Neural progenitor cell (in vitro differentiated cells): ENCODE measurements around the gene ZNF618. TPM values are rescaled to one million over a fixed set of nuclear protein-coding genes. Genes with fewer than 3 reads are reported as not detected.

Experiments used
- DNase-seq: peaks from one replicate; pipeline ENCODE4 v3.0.0-alpha.2; 2016; ENCODE audit warnings: low spot score
- H2AFZ ChIP-seq: fragments of 200-600 bp; sonication (generic); replicated peaks from 2 replicates; pipeline ENCODE4 v1.6.1; 2016; ENCODE audit warnings: antibody characterized with exemption
- H3F3A ChIP-seq: fragments of 200-600 bp; sonication (generic); 2 replicates; pipeline ENCODE4 v1.6.1; 2016; ENCODE audit warnings: antibody characterized with exemption, low read depth
- H3K27ac ChIP-seq: fragments of 200-600 bp; sonication (generic); 2 replicates; pipeline ENCODE4 v1.5.1; 2016; ENCODE audit warnings: mild to moderate bottlenecking
- H3K27me3 ChIP-seq: fragments of 200-600 bp; sonication (generic); 2 replicates; pipeline ENCODE4 v1.6.1; 2016; ENCODE audit warnings: mild to moderate bottlenecking, moderate library complexity
- H3K36me3 ChIP-seq: fragments of 200-600 bp; sonication (generic); 2 replicates; pipeline ENCODE4 v1.5.1; 2016
- H3K4me1 ChIP-seq: fragments of 200-600 bp; sonication (generic); 2 replicates; pipeline ENCODE4 v1.6.1; 2016; ENCODE audit warnings: mixed run types
- H3K4me2 ChIP-seq: fragments of 200-600 bp; sonication (generic); 2 replicates; pipeline ENCODE4 v1.6.1; 2016
- H3K4me3 ChIP-seq: fragments of 200-600 bp; sonication (generic); 2 replicates; pipeline ENCODE4 v1.5.1; 2016
- H3K79me2 ChIP-seq: fragments of 200-600 bp; sonication (generic); 2 replicates; pipeline ENCODE4 v1.6.1; 2016; ENCODE audit warnings: low read depth
- H3K9ac ChIP-seq: fragments of 200-600 bp; sonication (generic); 2 replicates; pipeline ENCODE4 v1.6.1; 2016
- H3K9me3 ChIP-seq: fragments of 200-600 bp; sonication (generic); 2 replicates; pipeline ENCODE4 v1.5.1; 2016; ENCODE audit warnings: low read depth
- H4K20me1 ChIP-seq: fragments of 200-600 bp; sonication (generic); 2 replicates; pipeline ENCODE4 v1.6.1; 2016; ENCODE audit warnings: low read depth
- H3K27ac Mint-ChIP-seq: 3 replicates; pipeline ENCODE4 v1.8.0; 2021; ENCODE audit warnings: mixed read lengths
- H3K27me3 Mint-ChIP-seq: 2 replicates; pipeline ENCODE4 v1.8.0; 2022; ENCODE audit warnings: low read depth, mild to moderate bottlenecking, inconsistent platforms, moderate library complexity, mixed read lengths; ENCODE audit not compliant: insufficient read depth
- H3K36me3 Mint-ChIP-seq: 3 replicates; pipeline ENCODE4 v1.8.0; 2021; ENCODE audit warnings: mixed read lengths
- H3K4me1 Mint-ChIP-seq: 3 replicates; pipeline ENCODE4 v1.8.0; 2021; ENCODE audit warnings: mixed read lengths
- H3K4me3 Mint-ChIP-seq: 3 replicates; pipeline ENCODE4 v1.8.0; 2021; ENCODE audit warnings: mild to moderate bottlenecking, moderate library complexity, mixed read lengths
- H3K9me3 Mint-ChIP-seq: 3 replicates; pipeline ENCODE4 v1.8.0; 2020; ENCODE audit warnings: mixed read lengths
- EZH2 ChIP-seq: fragments of 200-600 bp; sonication (generic); IDR thresholded peaks from 2 replicates; pipeline ENCODE4 v1.6.1; 2017; ENCODE audit warnings: antibody characterized with exemption, mild to moderate bottlenecking, moderate library complexity
- EZH2phosphoT487 ChIP-seq: fragments of 200-600 bp; sonication (generic); IDR thresholded peaks from 2 replicates; pipeline ENCODE4 v1.6.1; 2017; ENCODE audit warnings: antibody characterized with exemption
- total RNA-seq: library from RNA; depleted of rRNA; stranded (reverse); fragments of >200 nt; gene quantifications from 2 replicates; pipeline ENCODE4 v1.2.3, GENCODE V29; 2015; ENCODE audit warnings: low replicate concordance
- TF ChIP-seq, protein P1 (sequence below): fragments of 200-600 bp; sonication (generic); IDR thresholded peaks from 2 replicates; pipeline ENCODE4 v1.5.1; 2017; ENCODE audit warnings: antibody characterized with exemption, mild to moderate bottlenecking

ZNF618 gene
- total RNA-seq, 1 donor from 2014 or later = 10.5 TPM

DNA sequence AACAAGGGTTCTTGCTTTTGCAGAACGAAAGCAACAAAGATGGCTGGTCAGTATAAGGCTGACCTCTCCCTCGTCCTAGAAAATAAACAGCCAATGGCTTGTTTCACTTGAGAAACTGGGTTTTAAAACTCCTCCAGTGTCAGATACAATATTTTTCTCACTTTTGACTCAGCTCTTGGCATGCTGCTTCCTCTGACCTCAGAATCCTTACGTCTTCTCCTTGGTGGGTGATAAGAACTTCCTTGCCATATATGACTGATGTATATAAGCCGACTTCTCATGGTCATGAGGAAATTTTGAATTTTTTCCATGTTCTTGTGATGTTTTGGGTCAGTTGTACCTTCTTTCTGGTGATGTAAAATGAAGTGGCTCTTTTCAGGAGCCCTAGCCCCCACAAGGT is 3.8 kb downstream of the ZNF618 start:
- Histone ChIP-seq H4K20me1 (peaks cover 54% of the 10 kb centered on the region), H3K79me2 (peaks cover 84% of the 10 kb centered on the region), H3K27ac (no peak overlapping the region), H3K4me2 (no peak overlapping the region), H3K9ac (no peak overlapping the region), H3K4me1 (peaks cover 20% of the 10 kb centered on the region), H3K9me3 (no peaks in the 10 kb centered on the region), H3K4me3 (no peak overlapping the region), H2AFZ (no peak overlapping the region), H3K36me3 (no peaks in the 10 kb centered on the region), H3K27me3 (peaks cover 7% of the 10 kb centered on the region), H3F3A (peaks cover 11% of the 10 kb centered on the region)
- Mint-ChIP-seq H3K27ac (no peak overlapping the region), H3K4me3 (no peak overlapping the region), H3K27me3 (no peaks in the 10 kb centered on the region), H3K36me3 (peaks cover 23% of the 10 kb centered on the region), H3K4me1 (peaks cover 49% of the 10 kb centered on the region), H3K9me3 (no peaks in the 10 kb centered on the region)
- TF ChIP-seq EZH2 (no peak), EZH2phosphoT487 (no peak)
- TF ChIP-seq, protein P1, sequence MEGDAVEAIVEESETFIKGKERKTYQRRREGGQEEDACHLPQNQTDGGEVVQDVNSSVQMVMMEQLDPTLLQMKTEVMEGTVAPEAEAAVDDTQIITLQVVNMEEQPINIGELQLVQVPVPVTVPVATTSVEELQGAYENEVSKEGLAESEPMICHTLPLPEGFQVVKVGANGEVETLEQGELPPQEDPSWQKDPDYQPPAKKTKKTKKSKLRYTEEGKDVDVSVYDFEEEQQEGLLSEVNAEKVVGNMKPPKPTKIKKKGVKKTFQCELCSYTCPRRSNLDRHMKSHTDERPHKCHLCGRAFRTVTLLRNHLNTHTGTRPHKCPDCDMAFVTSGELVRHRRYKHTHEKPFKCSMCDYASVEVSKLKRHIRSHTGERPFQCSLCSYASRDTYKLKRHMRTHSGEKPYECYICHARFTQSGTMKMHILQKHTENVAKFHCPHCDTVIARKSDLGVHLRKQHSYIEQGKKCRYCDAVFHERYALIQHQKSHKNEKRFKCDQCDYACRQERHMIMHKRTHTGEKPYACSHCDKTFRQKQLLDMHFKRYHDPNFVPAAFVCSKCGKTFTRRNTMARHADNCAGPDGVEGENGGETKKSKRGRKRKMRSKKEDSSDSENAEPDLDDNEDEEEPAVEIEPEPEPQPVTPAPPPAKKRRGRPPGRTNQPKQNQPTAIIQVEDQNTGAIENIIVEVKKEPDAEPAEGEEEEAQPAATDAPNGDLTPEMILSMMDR = no peak
- no peak for DNase-seq

GRCh38 chr9:113882181-113882580 is 6.1 kb downstream of the ZNF618 start:
- no peak overlapping the region for H3K27ac ChIP-seq
- H4K20me1 ChIP-seq = peaks cover 77% of the 10 kb centered on the region

GRCh38 chr9:113882636-113883164 is 6.6 kb downstream of the ZNF618 start:
- Histone ChIP-seq H4K20me1 (peaks cover 82% of the 10 kb centered on the region), H3K9me3 (no peaks in the 10 kb centered on the region), H3K4me1 (peaks cover 38% of the 10 kb centered on the region), H3K27me3 (no peaks in the 10 kb centered on the region), H3K4me3 (no peak overlapping the region), H3K36me3 (no peaks in the 10 kb centered on the region), H3K79me2 (peaks cover 100% of the 10 kb centered on the region), H3K9ac (no peak overlapping the region), H3F3A (peaks cover 20% of the 10 kb centered on the region), H2AFZ (no peak overlapping the region), H3K27ac (no peak overlapping the region), H3K4me2 (no peak overlapping the region)
- DNase-seq = no peak
- H3K4me3 Mint-ChIP-seq = no peak overlapping the region
- H3K27ac Mint-ChIP-seq = no peak overlapping the region
- H3K36me3 Mint-ChIP-seq = peaks cover 26% of the 10 kb centered on the region
- no peaks in the 10 kb centered on the region for H3K9me3 Mint-ChIP-seq
- no peaks in the 10 kb centered on the region for H3K27me3 Mint-ChIP-seq
- H3K4me1 Mint-ChIP-seq = peaks cover 62% of the 10 kb centered on the region
- TF ChIP-seq, protein P1 = no peak
- no peak for TF ChIP-seq EZH2phosphoT487
- no peak for TF ChIP-seq EZH2

More at GRCh38 chr9:113882181-113882580, 6.1 kb downstream of the ZNF618 start:
- Mint-ChIP-seq H3K36me3 (peaks cover 26% of the 10 kb centered on the region), H3K9me3 (no peaks in the 10 kb centered on the region), H3K4me1 (peaks cover 64% of the 10 kb centered on the region), H3K27me3 (no peaks in the 10 kb centered on the region), H3K4me3 (no peak overlapping the region), H3K27ac (no peak overlapping the region)
- DNase-seq = no peak
- Histone ChIP-seq H3K27me3 (no peaks in the 10 kb centered on the region), H3K79me2 (peaks cover 100% of the 10 kb centered on the region), H3K4me3 (no peak overlapping the region), H3K9me3 (no peaks in the 10 kb centered on the region), H3K4me1 (peaks cover 41% of the 10 kb centered on the region), H3K9ac (no peak overlapping the region), H3F3A (peaks cover 20% of the 10 kb centered on the region), H3K36me3 (no peaks in the 10 kb centered on the region), H3K4me2 (no peak overlapping the region), H2AFZ (no peak overlapping the region)
- TF ChIP-seq EZH2phosphoT487 (no peak), EZH2 (no peak)
- TF ChIP-seq, protein P1 = no peak
